H9 (cell line): ENCODE results near the gene ABCA13. TPM values are rescaled to one million over a fixed set of nuclear protein-coding genes. Genes with fewer than 3 reads are reported as not detected.

ENCODE experiments used
- DNase-seq: peaks from one replicate; pipeline ENCODE4 v3.0.0-alpha.2; 2017
- H2AFZ ChIP-seq: one replicate; pipeline ENCODE4 v1.6.1; 2013; ENCODE audit warnings: mild to moderate bottlenecking, low read length, control low read depth, moderate library complexity
- H2AK5ac ChIP-seq: 2 replicates; pipeline ENCODE4 v1.6.1; 2013; ENCODE audit warnings: low read length, control low read depth, mixed read lengths; ENCODE audit not compliant: insufficient read length
- H2BK120ac ChIP-seq: one replicate; pipeline ENCODE4 v1.6.1; 2013; ENCODE audit warnings: low read depth, mild to moderate bottlenecking, low read length, control low read depth, inconsistent platforms; ENCODE audit not compliant: poor library complexity, severe bottlenecking
- H2BK12ac ChIP-seq: 2 replicates; pipeline ENCODE4 v1.6.1; 2013; ENCODE audit warnings: low read length, control low read depth, mixed read lengths, low read depth; ENCODE audit not compliant: insufficient read length
- H2BK15ac ChIP-seq: 2 replicates; pipeline ENCODE4 v1.6.1; 2013; ENCODE audit warnings: low read depth, low read length, control low read depth
- H2BK20ac ChIP-seq: one replicate; pipeline ENCODE4 v1.6.1; 2013; ENCODE audit warnings: low read depth, mild to moderate bottlenecking, low read length, control low read depth, inconsistent platforms; ENCODE audit not compliant: poor library complexity, severe bottlenecking
- H2BK5ac ChIP-seq: 2 replicates; pipeline ENCODE4 v1.6.1; 2013; ENCODE audit warnings: low read length, control low read depth, mixed read lengths; ENCODE audit not compliant: insufficient read length
- H3K14ac ChIP-seq: 2 replicates; pipeline ENCODE4 v1.6.1; 2013; ENCODE audit warnings: low read length, control low read depth; ENCODE audit not compliant: insufficient read depth
- H3K18ac ChIP-seq: 2 replicates; pipeline ENCODE4 v1.6.1; 2013; ENCODE audit warnings: low read depth, mild to moderate bottlenecking, mixed read lengths, low read length, control low read depth; ENCODE audit not compliant: insufficient read length
- H3K23ac ChIP-seq: 2 replicates; pipeline ENCODE4 v1.6.1; 2013; ENCODE audit warnings: low read length, control low read depth, mixed read lengths, low read depth; ENCODE audit not compliant: insufficient read length
- H3K23me2 ChIP-seq: 2 replicates; pipeline ENCODE4 v1.6.1; 2013; ENCODE audit warnings: low read depth, mild to moderate bottlenecking, mixed read lengths, low read length, control low read depth; ENCODE audit not compliant: insufficient read length, poor library complexity, severe bottlenecking
- H3K27ac ChIP-seq: 2 replicates; pipeline ENCODE4 v1.5.1; 2013; ENCODE audit warnings: low read length, control low read depth, mixed read lengths, low read depth; ENCODE audit not compliant: insufficient read length
- H3K27me3 ChIP-seq: 2 replicates; pipeline ENCODE4 v1.6.1; 2013; ENCODE audit warnings: low read length, control low read depth, inconsistent platforms; ENCODE audit not compliant: insufficient read depth
- H3K4ac ChIP-seq: 2 replicates; pipeline ENCODE4 v1.6.1; 2013; ENCODE audit warnings: low read depth, mild to moderate bottlenecking, control low read depth, inconsistent platforms, low read length, moderate library complexity
- H3K4me1 ChIP-seq: 2 replicates; pipeline ENCODE4 v1.6.1; 2013; ENCODE audit warnings: low read length, control low read depth, inconsistent platforms; ENCODE audit not compliant: insufficient read depth
- H3K4me2 ChIP-seq: 2 replicates; pipeline ENCODE4 v1.6.1; 2013; ENCODE audit warnings: low read length, control low read depth, mixed read lengths; ENCODE audit not compliant: insufficient read length, insufficient read depth
- H3K56ac ChIP-seq: 2 replicates; pipeline ENCODE4 v1.6.1; 2013; ENCODE audit warnings: low read depth, mild to moderate bottlenecking, mixed read lengths, low read length, control low read depth; ENCODE audit not compliant: insufficient read length
- H3K79me1 ChIP-seq: 2 replicates; pipeline ENCODE4 v1.6.1; 2013; ENCODE audit warnings: low read depth, mild to moderate bottlenecking, moderate library complexity, low read length, control low read depth, inconsistent platforms; ENCODE audit not compliant: insufficient read depth, poor library complexity, severe bottlenecking
- H3K79me2 ChIP-seq: 2 replicates; pipeline ENCODE4 v1.6.1; 2013; ENCODE audit warnings: low read length, control low read depth, inconsistent platforms; ENCODE audit not compliant: insufficient read depth
- H3K9ac ChIP-seq: 2 replicates; pipeline ENCODE4 v1.6.1; 2013; ENCODE audit warnings: low read length, control low read depth, mixed read lengths; ENCODE audit not compliant: insufficient read length; ENCODE audit errors: extremely low read depth
- H3K9me3 ChIP-seq: one replicate; pipeline ENCODE4 v1.6.1; 2013; ENCODE audit warnings: low read depth, low read length, inconsistent platforms; ENCODE audit not compliant: control insufficient read depth
- H3T11ph ChIP-seq: one replicate; pipeline ENCODE4 v1.6.1; 2013; ENCODE audit warnings: mild to moderate bottlenecking, low read length, control low read depth, inconsistent platforms
- H4K20me1 ChIP-seq: one replicate; pipeline ENCODE4 v1.6.1; 2013; ENCODE audit not compliant: control insufficient read depth, insufficient read length, insufficient read depth
- H4K5ac ChIP-seq: 2 replicates; pipeline ENCODE4 v1.6.1; 2013; ENCODE audit warnings: low read depth, mild to moderate bottlenecking, mixed read lengths, low read length, control low read depth; ENCODE audit not compliant: insufficient read length
- H4K8ac ChIP-seq: replicated peaks from 2 replicates; pipeline ENCODE4 v1.6.1; 2013; ENCODE audit warnings: low read length, control low read depth, mixed read lengths, low read depth; ENCODE audit not compliant: insufficient read length
- H4K91ac ChIP-seq: 2 replicates; pipeline ENCODE4 v1.6.1; 2013; ENCODE audit warnings: low read depth, mild to moderate bottlenecking, moderate library complexity, mixed read lengths, low read length, control low read depth; ENCODE audit not compliant: insufficient read length
- H3K27ac Mint-ChIP-seq, 3 experiments: 2 replicates in 2 of 3; 3 replicates in 1 of 3; pipeline ENCODE4 v1.8.0; 2020 to 2021; ENCODE audit warnings: mixed read lengths in 3 of 3, mild to moderate bottlenecking in 1 of 3, moderate library complexity in 1 of 3
- H3K27me3 Mint-ChIP-seq: 2 replicates; pipeline ENCODE4 v1.8.0; 2021; ENCODE audit warnings: low read depth, mild to moderate bottlenecking, moderate library complexity, mixed read lengths
- H3K36me3 Mint-ChIP-seq, 3 experiments: 2 replicates in 2 of 3; 3 replicates in 1 of 3; pipeline ENCODE4 v1.8.0; 2020 to 2021; ENCODE audit warnings: low read depth in 3 of 3, mixed read lengths in 3 of 3; ENCODE audit not compliant: insufficient read depth in 1 of 3
- H3K4me1 Mint-ChIP-seq, 2 experiments: 2 replicates each; pipeline ENCODE4 v1.8.0; 2020; ENCODE audit warnings: mixed read lengths in 2 of 2
- H3K4me3 Mint-ChIP-seq, 2 experiments: 2 replicates in 1 of 2; 3 replicates in 1 of 2; pipeline ENCODE4 v1.8.0; 2020 to 2021; ENCODE audit warnings: mild to moderate bottlenecking in 2 of 2, mixed read lengths in 2 of 2, moderate library complexity in 1 of 2
- H3K9me3 Mint-ChIP-seq, 2 experiments: 2 replicates in 1 of 2; 3 replicates in 1 of 2; pipeline ENCODE4 v1.8.0; 2020; ENCODE audit warnings: mild to moderate bottlenecking in 2 of 2, mixed read lengths in 2 of 2, moderate library complexity in 1 of 2
- CTCF ChIP-seq: fragments of 200-600 bp; sonication (generic); conservative IDR thresholded peaks from 3 replicates; pipeline ENCODE4 v1.8.0; 2021; ENCODE audit warnings: antibody characterized with exemption, mild to moderate bottlenecking
- WGBS: extraction: QIAGEN DNeasy Blood & Tissue Kit; methylation state at CpG from one replicate; pipeline ENCODE4 v1.1.7; 2013; ENCODE audit warnings: missing lambda C conversion rate, low lambda C conversion rate, mixed read lengths; ENCODE audit not compliant: insufficient read length; ENCODE audit errors: extremely low coverage; 5-methylcytosine and 5-hydroxymethylcytosine counted together
- total RNA-seq: library from RNA; stranded (reverse); gene quantifications from 2 replicates; pipeline ENCODE4 v1.2.1, GENCODE V29; 2021

The ABCA13 gene
- total RNA-seq, 1 experiment from 2014 or later, result 0.11 TPM

GRCh38 chr7:48144291-48144768 is 26.9 kb upstream of the ABCA13 start:
- H2BK15ac ChIP-seq, result no peak overlapping the region
- no peak overlapping the region for H2BK5ac ChIP-seq
- no peak overlapping the region for H2BK12ac ChIP-seq
- H2AK5ac ChIP-seq, result no peak overlapping the region
- no peak overlapping the region for H3K4ac ChIP-seq
- H3K27ac ChIP-seq, result no peak overlapping the region
- H3K14ac ChIP-seq, result no peak overlapping the region
- H3K23ac ChIP-seq, result no peak overlapping the region
- no peak overlapping the region for H4K91ac ChIP-seq
- Mint-ChIP-seq H3K4me3 (no peak overlapping the region), H3K4me1 (peaks cover 40 to 76% of the 10 kb centered on the region in 2 experiments), H3K27me3 (no peaks in the 10 kb centered on the region), H3K36me3 (peaks cover 0 to 38% (median 32%) of the 10 kb centered on the region in 3 experiments; a peak in 6 of 7 replicates), H3K27ac (0 out of 7 replicates have a peak overlapping the region, but pooled peaks of 1 of the 3 experiments have one; percentile 7), H3K9me3 (peaks cover 25 to 37% of the 10 kb centered on the region in 2 experiments)
- no CpG with 5 or more reads among the region's 4 CpGs for WGBS
- peaks cover 4% of the 10 kb centered on the region for H3K9me3 ChIP-seq
- no peaks in the 10 kb centered on the region for H4K20me1 ChIP-seq
- H2AFZ ChIP-seq, result no peak overlapping the region
- H3K4me2 ChIP-seq, result no peak overlapping the region
- H2BK120ac ChIP-seq, result no peak overlapping the region
- no peak overlapping the region for H3T11ph ChIP-seq
- no peak overlapping the region for H3K56ac ChIP-seq
- no peak overlapping the region for H4K8ac ChIP-seq
- H3K27me3 ChIP-seq, result no peaks in the 10 kb centered on the region
- no peak overlapping the region for H3K9ac ChIP-seq
- TF ChIP-seq CTCF, result no peak
- H3K4me1 ChIP-seq, result peaks cover 9% of the 10 kb centered on the region; the same call in 1 of the 2 replicates
- no peaks in the 10 kb centered on the region for H3K79me2 ChIP-seq
- H3K23me2 ChIP-seq, result no peaks in the 10 kb centered on the region
- H3K18ac ChIP-seq, result no peak overlapping the region
- no peak overlapping the region for H2BK20ac ChIP-seq
- H4K5ac ChIP-seq, result no peak overlapping the region
- no peak for DNase-seq
- no peaks in the 10 kb centered on the region for H3K79me1 ChIP-seq
